GM13977 (cell line): Measurements from ENCODE around the gene CEP83.
"Not testable (repeated sequence)": the region's sequence is repeated elsewhere in the genome, so short reads cannot be mapped to it uniquely, and the experiment has no call there.

Source experiments
- DNase-seq: peaks from one replicate; pipeline ENCODE4 v3.0.0; 2012; ENCODE audit warnings: low spot score
- CTCF ChIP-seq: IDR thresholded peaks from 2 replicates; pipeline ENCODE4 v1.5.1; 2012; ENCODE audit warnings: mild to moderate bottlenecking, control low read depth; ENCODE audit not compliant: insufficient read depth; ENCODE audit errors: extremely low read depth, missing control alignments
- in situ Hi-C: fragments of 300-500 bp; cut with MboI; formaldehyde crosslinking; loops from one replicate; pipeline ENCODE4 v1.12.0; 2022; ENCODE audit warnings: low sequenced_read_pairs, low pct_unique_long_range_greater_than_20kb, mixed read lengths, inconsistent platforms; ENCODE audit not compliant: unreplicated experiment

The CEP83 gene

GRCh38 chr12:94405413-94406116 is 54.1 kb downstream of the CEP83 start:
- DNase-seq: peak; percentile 11
- no peak for TF ChIP-seq CTCF
- in situ Hi-C loops: no loop called here

GRCh38 chr12:94404854-94405253 is 54.8 kb downstream of the CEP83 start:
- TF ChIP-seq CTCF: no peak
- no peak for DNase-seq
- in situ Hi-C loops: no loop called here

- DNase-seq: no peak
- in situ Hi-C loops: no loop called here
These were observed 58.3 kb downstream of the CEP83 start for GRCh38 chr12:94401326-94401725.

GRCh38 chr12:94398685-94399084 is 61.0 kb downstream of the CEP83 start:
- in situ Hi-C loops, DNase-seq: not testable (repeated sequence)

More at GRCh38 chr12:94401326-94401725, 58.3 kb downstream of the CEP83 start:
- no peak for TF ChIP-seq CTCF

GRCh38 chr12:94397401-94397800 is 62.3 kb downstream of the CEP83 start:
- in situ Hi-C loops: no loop called here
- DNase-seq: no peak
- no peak for TF ChIP-seq CTCF

- DNase-seq, in situ Hi-C loops: not testable (repeated sequence)
These were observed 63.7 kb downstream of the CEP83 start for GRCh38 chr12:94396014-94396413.

GRCh38 chr12:94390130-94390485 is 69.6 kb downstream of the CEP83 start:
- DNase-seq: no peak
- TF ChIP-seq CTCF: no peak
- in situ Hi-C loops: no loop called here

- in situ Hi-C loops, DNase-seq: not testable (repeated sequence)
These were observed 70.1 kb downstream of the CEP83 start for GRCh38 chr12:94389482-94390129.
